Left cardiac atrium (tissue), 4 donors: Measurements from ENCODE around the gene A4GALT. TPM values are rescaled to one million over a fixed set of nuclear protein-coding genes. Genes with fewer than 3 reads are reported as not detected.

Experiments
- ATAC-seq, 2 donors: fragments of 200-7000 bp; cut with Tn5 transposase; one replicate each; pipeline ENCODE4 v1.9.1; 2020; ENCODE audit warnings: mild to moderate bottlenecking in 2 of 2, moderate library complexity in 2 of 2
- DNase-seq: peaks from one replicate; pipeline ENCODE4 v3.0.0-alpha.2; 2020
- intact Hi-C, 2 donors: fragments of 100-400 bp; cut with DNase I; formaldehyde crosslinking; loops; one replicate each; pipeline versions ENCODE4 v1.14.1 to v1.15.1; 2022 to 2023
- total RNA-seq, 2 donors: library from RNA; stranded (reverse); fragmentation: NEBNext Ultra II Directional; extraction: Animal tissue kit (Norgen Biotek cat#: 25700); gene quantifications; one replicate each; pipeline ENCODE4 v1.2.1, GENCODE V29; 2021
- donor health status: DM: no; HTN: yes; CAD: no.
- donor health status: DM: no; HTN: yes; CAD: no; lungs with severe emphysema.
- donor health status: DM: yes; HTN: yes; CAD: no.
- donor health status: Dilated cardiomyopathy.

A4GALT gene
- total RNA-seq, 2 donors from 2014 or later: 56.0 to 108 TPM

GRCh38 chr22:42714308-42714707, 6.4 kb downstream of the A4GALT start:
- intact Hi-C loops: loop anchor here in 1 of 2 donors (10.0 kb wide), 1 partner anchor 60 kb away; no protein-coding TSS in a partner anchor
- ATAC-seq (no peak), DNase-seq (no peak)

DNA sequence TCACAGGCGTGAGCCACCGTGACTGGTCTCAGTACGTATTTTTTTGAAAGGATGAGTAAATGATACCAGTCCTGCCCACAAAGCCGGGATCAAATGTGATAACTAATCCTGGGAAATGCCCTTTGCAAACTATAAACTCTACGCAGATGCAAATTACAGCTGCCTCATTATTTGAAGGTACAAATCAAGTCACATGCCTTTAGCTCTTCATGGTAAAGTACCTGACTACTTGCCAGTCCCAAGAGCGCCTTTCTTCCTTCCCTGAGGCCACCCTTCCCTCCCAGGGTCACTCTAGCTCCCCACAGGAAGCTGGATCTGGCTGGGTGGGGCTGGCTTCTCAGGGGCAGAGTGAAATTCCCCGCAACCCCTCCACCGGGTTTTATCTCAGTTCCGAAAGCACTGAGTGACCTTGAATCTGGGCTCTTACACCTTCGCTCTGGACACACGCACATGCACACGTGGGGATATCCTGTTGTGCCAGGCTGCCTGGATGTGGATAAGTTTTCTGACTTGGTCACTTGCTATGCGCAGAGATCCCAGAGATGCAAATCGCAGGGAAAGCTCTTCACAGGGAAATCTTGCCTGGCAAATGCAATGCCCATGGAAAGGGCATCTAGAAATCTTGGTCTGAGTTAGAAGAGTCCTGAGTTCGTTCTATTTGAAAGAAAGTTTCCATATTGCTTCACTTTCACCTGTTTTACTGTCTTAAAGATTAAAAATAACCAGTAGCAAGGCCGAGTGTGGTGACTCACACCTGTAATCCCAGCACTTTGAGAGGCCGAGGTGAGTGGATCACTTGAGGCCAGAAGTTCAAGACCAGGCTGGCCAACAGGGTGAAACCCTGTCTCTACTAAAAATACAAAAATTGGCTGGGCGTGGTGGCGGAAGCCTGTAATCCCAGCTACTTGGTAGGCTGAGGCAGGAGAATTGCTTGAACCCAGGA, 8.5 kb downstream of the A4GALT start:
- ATAC-seq (peak; percentile 62 to 73), DNase-seq (peak; percentile 64)
- intact Hi-C loops: loop anchor here in 1 of 2 donors (10.0 kb wide), 1 partner anchor 63 kb away; no protein-coding TSS in a partner anchor

GRCh38 chr22:42711281-42711731, 9.4 kb downstream of the A4GALT start:
- ATAC-seq (no peak), DNase-seq (no peak)
- intact Hi-C loops: loop anchor here in 1 of 2 donors (10.0 kb wide), 1 partner anchor 63 kb away; no protein-coding TSS in a partner anchor

DNA sequence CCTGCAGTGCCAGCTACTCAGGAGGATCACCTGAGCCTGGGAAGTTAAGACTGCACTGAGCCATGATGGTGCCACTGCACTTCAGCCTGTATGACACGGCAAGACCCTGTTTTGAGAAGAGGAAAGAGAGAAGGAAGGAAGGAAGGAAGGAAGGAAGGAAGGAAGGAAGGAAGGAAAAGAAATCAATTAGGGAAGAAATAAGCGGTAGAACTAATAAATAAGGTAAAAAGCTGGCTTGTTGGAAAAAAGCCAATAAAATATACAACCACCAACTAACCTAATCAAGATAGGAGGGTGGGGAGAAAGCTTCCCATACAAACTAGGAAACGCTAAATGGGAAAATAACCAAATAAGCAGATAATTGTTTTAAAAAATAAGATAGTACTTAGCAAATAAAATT, 12.3 kb downstream of the A4GALT start:
- intact Hi-C loops: no loop called here
- no peak for DNase-seq
- no peak for ATAC-seq

DNA sequence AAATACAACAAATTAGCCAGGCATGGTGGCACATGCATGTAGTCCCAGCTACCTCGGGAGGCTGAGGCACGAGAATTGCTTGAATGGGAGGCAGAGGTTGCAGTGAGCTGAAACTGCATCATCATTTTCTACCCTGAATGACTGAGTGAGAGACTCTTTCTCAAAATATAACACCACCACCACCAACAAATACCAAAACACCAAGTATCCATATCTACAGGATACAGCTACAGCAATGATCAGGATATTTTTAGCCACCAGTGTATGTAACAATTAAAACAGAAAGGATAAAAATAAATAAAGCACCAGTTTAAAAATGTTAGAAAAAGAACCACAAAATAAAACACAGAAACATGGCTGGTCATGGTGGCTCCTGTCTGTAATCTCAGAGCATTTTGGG, 13.2 kb downstream of the A4GALT start:
- DNase-seq (no peak), ATAC-seq (no peak)
- intact Hi-C loops: no loop called here

- no peak for ATAC-seq
- intact Hi-C loops: no loop called here
- DNase-seq: no peak
Observed at GRCh38 chr22:42704896-42705295, 15.8 kb downstream of the A4GALT start.

GRCh38 chr22:42702675-42703074, 18.0 kb downstream of the A4GALT start:
- intact Hi-C loops: no loop called here
- ATAC-seq (no peak), DNase-seq (no peak)

GRCh38 chr22:42701694-42702093, 19.0 kb downstream of the A4GALT start:
- no peak for DNase-seq

GRCh38 chr22:42700901-42701300, 19.8 kb downstream of the A4GALT start:
- DNase-seq: no peak
- intact Hi-C loops: no loop called here
- no peak for ATAC-seq

More at GRCh38 chr22:42701694-42702093, 19.0 kb downstream of the A4GALT start:
- intact Hi-C loops: no loop called here
- no peak for ATAC-seq

DNA sequence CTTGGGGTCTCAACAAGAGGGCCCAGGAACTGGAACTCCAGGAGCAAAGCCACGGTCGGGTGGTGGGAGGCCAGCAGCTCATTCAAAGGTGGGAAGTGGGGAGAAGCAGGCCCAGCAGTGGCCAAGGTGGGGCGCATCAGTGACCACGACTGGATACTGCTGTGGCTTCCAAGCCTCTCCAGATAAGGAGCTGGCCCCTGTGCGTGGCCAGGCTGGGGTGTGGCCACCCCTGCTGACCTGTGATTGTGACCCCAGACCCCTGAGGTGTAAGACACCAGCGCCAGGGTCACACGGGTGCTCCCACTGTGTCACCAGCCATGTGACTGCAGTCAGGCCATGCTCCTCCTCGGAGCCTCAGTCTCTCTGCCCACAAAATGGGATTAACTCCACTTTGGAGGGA, 20.3 kb downstream of the A4GALT start:
- no peak for ATAC-seq
- intact Hi-C loops: no loop called here
- no peak for DNase-seq

DNA sequence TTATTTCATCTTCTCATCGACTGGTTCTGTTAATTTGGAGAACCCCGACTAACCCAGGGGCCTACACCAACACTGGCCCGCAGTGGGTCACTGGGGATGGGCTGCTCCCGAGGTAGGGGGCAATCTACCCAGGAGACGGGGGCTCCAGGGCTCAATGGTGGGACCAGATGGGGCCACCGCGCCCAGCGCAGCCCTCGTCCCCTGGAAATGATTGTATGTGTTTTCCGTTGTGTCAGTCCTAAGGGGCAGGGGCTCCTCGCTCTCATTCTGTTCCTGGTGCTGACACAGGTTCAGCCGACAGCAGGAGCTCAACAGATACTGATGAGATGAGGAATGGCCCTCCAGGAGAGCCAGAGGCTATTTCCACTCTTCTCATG, 20.7 kb downstream of the A4GALT start:
- DNase-seq (no peak), ATAC-seq (no peak)
- intact Hi-C loops: no loop called here

DNA sequence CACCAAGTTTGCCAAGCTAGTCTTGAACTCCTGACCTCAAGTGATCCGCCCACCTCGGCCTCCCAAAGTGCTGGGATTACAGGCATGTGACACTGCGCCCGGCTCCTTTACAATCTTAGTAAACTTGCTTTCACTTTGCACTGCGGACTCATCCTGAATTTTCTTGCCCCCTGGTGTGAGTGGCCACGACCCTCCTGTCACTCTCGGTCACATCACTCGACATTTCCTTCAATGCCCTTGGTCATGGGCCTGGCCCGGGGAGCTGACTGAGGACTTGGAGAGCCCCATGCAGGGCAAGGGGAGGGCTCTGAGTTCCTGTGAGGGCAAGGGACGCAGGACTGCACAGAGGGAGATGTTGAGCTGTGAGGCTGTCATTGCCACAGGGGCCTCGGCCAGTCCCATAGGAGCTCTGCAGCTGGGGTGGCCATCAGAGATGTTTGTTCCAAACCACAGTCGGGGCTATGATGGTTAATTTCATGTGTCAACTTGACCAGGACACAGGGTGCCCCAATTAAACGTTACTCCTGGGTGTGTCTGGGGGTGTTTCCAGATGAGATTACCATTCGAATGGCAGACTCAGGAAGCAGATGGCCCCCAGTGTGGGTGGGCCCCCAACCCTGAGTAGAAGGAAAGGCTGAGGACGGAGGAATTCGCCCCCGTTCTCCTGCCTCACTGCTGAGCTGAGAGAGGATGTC, 21.2 kb downstream of the A4GALT start:
- peak in 1 of 2 donors; percentile 2 for ATAC-seq
- DNase-seq: no peak
- intact Hi-C loops: no loop called here

- intact Hi-C loops: no loop called here
- ATAC-seq: peak; percentile 87 to 88
Observed at GRCh38 chr22:42697542-42698013, 23.1 kb downstream of the A4GALT start.

GRCh38 chr22:42696331-42696967, 24.2 kb downstream of the A4GALT start:
- ATAC-seq (no peak), DNase-seq (no peak)
- intact Hi-C loops: no loop called here

More at GRCh38 chr22:42697542-42698013, 23.1 kb downstream of the A4GALT start:
- DNase-seq: peak; percentile 90

DNA sequence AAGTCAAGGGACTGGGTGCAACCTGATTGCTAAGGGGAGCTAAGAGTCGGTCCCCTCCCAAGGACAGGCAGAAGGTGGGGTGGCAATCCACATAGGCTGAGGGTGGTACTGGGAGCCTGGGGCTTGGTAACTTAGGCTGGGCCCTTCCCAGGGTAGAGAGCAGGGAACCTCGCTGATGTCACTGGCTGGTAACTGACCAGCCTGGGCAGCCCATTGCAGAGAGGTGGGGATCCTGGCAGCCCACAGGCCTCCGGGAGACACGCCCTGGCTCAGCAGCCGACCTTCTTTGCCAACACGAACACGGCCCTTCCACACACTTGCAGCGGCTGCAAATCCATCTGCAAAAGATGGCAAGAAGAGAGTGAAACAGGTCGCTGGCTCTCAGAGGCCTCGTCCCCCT, 25.4 kb downstream of the A4GALT start:
- ATAC-seq (peak; percentile 16 to 29), DNase-seq (no peak)
- intact Hi-C loops: no loop called here

DNA sequence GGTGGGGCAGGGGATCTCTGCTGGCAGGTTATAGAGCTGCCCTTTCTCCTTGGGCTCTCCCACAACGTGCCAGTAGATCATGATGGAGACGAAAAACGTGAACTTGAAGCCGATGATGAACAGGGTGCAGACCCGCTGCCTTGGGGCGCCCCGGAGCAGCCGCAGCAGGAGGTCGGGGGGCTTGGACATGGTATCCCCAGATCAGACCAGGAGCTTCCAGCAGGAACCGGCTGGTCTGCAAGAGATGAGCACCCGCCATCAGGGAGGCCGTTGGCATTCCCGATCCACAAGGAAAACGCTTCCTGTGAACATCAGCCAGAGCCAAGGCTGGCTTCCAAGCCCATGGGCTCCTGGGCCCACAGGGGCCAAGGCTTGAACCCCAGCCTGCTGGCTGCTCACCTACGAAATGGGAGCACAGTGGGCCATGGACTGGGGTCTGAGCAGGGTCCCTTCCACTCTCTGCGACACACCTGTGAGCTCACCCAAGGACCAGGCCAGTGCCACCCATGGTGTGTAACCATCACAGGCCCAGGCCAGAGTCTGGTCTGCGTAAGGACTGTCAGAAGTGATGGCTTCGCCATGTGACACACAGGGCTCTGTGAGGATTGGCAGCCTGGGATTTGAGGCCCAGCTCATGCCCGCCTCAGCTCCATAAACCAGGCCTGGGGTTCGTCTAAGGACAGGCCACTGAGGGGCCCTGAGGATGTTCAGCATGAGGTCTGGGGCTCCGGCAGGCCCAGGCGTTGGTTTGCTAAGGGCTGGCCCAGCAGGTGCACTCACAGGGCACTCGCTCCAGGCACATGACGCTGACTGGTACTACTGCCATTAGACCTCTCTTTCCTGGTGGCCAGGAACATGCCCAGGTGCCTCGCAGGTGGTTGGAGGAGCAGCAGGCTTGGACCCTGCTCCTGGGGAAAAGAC, 26.6 kb downstream of the A4GALT start:
- no peak for DNase-seq
- intact Hi-C loops: no loop called here

GRCh38 chr22:42693055-42693762, 27.5 kb downstream of the A4GALT start:
- intact Hi-C loops: no loop called here
- ATAC-seq (no peak), DNase-seq (no peak)

More for the DNA sequence above, 26.6 kb downstream of the A4GALT start:
- ATAC-seq: no peak
